HG02938 (cell line): ENCODE data around the gene LAMTOR4.

Source experiments
- ATAC-seq: cut with Tn5 transposase; IDR thresholded peaks from one replicate; pipeline ENCODE4 v1.9.1; 2021; ENCODE audit warnings: mild to moderate bottlenecking, moderate library complexity; ENCODE audit not compliant: unreplicated experiment

LAMTOR4 gene

DNA sequence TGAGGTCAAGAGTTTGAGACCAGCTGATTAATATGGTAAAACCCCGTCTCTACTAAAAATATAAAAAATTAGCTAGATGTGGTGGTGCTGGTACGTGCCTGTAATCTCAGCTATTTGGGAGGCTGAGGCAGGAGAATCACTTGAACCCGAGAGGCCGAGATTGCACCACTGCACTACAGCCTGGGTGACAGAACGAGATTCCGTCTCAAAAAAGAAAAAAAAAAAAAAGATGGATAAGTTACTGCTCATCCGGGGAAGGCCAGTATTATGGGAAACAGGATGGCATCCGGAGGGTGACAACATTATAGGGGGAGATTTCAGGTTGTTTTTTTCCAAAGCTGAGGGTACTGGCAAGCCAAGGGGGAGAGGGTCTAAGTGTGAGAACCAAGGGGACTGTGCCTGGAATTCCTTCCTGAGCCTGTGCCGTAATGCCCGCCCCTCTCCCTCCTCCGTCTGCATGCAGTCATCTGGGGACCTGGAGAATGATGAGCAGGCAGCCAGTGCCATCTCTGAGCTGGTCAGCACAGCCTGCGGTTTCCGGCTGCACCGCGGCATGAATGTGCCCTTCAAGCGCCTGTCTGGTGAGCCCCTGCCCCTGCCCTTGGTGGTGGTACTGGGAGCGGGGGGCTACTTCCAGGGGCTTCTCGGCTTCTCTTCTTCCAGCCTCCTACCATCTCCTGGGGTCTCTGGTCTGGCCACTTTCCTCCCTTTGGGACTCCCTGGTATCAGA lies 4.4 kb downstream of the LAMTOR4 start:
- ATAC-seq = no peak

DNA sequence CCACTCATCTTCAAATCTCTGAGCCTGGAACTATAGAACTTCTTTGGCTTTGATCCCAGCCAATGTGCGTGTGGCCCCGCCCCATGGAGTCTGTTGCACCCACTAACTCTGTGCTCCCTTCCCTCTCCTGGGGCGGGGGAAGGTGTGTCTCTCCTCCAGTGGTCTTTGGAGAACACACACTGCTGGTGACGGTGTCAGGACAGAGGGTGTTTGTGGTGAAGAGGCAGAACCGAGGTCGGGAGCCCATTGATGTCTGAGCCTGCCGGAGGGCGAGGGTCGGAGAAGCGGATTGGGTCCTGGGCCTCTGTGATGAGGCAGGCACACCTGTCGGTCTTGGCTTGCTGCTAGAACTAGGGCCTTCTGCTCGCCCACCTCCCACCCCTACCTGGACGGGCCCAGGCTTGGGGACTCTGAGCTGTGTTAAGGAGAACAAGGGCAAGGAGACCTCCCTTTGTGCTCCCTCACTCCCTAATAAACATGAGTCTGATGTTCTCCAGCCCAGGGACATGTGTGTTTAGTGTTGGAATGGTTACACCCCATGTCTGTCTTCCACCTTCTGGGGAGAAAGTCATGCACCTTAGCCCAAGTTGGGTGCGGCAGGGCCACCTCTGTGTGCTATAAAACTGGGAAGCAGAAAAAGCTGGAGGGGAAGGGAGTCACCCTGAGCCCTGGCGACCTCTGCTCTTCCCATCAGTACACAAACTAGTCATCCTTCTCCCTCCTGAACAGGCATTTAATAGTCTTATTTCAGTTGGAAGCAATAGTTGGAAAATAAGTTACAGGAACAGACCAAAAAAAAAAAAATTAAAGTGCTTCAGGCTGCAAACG lies 5.2 kb downstream of the LAMTOR4 start:
- no peak for ATAC-seq

DNA sequence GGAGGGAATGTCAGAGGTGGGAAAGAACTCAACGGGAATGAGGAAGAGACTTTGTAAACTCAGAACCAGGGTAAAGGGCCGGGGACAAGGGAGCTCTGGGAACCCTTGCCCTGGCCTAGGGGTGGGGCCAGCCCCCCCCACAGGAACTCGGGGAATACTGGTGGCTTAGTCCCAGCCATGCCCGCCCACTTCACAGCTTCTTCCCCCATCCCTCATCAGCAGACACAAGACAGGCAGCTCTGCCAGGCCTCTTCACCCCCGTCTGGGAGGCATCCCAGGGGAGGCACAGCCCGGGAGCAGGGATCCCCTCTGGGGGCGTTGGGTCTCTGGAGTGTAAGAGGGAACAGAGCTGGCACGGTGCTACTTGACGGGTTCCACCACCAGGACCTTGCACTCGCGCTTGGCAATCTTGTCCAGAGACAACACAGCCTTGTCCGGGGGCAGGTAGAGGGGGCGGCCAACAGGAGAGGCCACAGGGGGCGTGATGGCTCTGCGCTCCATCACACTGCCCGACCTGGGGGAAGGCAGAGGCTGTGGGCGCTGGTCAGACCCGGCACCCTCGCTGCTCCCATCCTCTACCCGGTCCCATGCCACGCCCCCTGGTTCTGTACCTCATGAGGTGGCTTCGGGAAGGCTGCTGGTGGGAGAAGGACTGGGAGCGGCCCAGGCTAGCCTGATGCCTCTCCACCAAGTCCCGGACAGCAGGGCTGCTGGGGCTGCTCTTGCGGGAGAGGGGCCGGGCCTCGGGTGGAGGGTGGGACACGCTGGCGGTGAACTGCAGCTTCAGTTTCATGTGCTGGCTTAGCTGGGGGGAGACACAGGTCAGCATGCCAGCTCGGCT lies 6.2 kb downstream of the LAMTOR4 start:
- no peak for ATAC-seq

DNA sequence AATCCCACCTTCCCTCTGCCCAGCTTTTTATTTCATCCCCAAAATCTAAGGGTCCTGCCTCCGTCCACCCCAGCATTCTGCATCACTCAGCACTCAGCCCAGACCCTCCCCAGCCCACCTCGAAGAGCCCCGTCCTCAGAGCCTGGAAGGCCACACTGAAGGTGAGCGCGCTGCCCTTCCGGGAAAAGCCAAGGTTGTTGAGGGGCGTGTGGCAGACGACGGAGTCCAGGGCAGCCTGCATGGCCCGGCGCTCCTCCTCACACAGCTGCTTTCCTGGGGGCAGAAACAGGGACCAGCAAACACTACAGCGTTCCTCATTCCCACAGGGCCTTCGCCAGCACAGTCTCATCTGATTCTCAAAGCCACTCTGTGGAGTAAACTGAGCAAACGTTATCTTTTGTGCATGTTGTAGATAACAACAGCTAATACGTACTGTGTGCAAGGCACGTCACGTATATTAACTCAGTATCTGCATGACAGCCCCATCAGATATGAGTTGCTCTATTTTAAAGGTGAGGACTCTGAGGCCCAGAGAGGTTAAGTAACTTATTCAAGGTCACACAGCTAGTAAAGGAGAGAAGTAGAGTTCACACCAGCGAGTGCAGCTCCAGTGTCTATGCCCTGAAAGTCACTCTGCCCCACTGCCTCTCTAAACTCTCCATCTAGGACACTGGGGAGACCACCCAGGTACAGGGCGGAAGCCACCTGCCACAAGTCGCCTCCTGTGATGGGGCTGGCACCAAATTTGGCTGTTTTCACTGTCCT lies 7.0 kb downstream of the LAMTOR4 start:
- ATAC-seq = no peak

DNA sequence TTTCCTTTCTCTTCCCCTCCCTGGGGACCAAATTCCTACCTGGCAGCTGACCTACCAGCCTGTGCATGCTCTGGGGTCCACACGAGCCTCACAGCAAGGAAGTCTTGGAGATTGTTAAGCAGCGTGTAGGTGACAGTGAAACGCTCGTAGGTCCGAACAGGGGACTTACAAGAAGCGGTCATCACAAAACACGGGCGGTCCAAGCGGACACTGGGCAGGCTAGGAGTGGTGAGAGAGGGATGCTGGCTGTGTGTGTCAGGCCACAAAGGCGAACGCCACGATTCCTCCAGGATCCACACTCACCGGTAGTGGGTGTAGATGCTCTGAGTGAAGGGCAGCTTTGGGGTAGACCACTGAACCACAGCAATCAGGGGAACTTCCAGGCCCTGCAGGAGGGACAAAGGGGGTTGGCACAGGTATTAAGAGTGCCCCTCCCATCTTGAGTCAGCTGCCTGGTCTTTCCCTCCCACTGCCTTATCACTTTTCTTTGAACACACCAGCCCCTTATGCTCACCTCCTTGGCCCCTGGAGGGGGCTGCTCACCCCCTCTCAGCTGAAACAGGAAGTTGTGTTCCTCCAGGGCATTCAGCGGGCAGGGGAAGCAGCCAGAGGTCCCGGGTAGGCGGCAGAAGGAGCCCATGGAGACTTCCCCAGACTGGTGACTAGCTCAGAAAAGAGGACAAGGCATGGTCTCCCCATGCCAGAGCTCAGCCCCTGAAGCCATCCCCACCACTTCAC lies 7.8 kb downstream of the LAMTOR4 start:
- no peak for ATAC-seq

DNA sequence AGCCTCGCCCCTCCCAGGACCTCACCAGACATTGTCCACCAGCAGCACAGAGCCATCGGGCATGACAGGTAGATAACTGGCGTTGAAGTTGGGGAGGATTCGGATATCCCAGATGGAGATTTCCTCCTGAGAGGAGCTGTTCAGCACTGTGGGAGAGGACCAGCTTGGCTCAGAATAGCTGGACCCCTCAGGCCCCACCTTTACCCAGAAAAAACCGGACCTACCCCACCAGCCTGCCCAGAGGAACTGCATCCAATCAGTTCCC lies 8.3 kb downstream of the LAMTOR4 start:
- no peak for ATAC-seq

DNA sequence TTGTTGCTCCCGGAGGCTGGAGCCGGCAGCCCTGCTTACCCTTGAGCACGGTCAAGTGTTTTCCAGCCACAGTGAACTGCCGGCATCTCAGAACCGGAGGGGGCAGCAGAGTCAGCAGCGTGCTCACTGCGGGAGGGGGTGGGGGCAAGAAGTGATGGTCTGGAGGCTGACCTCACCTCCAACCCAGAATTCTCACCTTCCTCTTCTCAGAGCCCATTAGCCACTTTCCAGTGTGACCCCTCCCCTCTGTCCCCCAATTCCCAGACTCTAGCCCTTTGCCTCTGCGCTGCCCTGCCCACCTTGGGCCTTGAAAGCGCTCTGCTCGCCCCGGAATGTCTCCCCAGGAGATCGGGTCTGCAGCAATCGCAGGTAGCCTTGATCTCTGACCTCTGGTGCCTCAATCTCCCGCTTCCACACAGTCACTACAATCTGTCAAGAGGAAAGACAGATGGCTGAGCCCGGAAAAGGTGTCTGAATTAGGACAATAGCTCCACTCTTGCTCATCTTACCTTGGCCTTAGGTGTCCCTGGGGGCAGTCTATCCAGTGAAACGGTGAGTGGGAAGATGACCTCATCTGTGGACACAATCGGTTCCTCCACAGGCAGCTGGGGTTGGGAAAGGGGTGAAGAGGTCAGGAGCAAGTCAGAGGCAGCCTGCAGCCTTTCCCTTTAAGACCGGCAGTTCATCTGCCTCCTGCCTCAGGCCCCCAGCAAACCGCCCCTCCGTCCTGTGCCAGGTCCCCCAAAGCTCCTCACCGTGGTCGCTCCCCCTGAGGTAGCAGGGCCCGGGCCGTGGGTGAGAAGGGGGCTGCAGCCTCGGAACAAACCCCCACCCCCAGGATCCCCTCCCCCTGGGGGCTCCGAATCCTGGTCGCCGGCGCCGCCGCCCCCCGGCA lies 8.9 kb downstream of the LAMTOR4 start:
- ATAC-seq = no peak

DNA sequence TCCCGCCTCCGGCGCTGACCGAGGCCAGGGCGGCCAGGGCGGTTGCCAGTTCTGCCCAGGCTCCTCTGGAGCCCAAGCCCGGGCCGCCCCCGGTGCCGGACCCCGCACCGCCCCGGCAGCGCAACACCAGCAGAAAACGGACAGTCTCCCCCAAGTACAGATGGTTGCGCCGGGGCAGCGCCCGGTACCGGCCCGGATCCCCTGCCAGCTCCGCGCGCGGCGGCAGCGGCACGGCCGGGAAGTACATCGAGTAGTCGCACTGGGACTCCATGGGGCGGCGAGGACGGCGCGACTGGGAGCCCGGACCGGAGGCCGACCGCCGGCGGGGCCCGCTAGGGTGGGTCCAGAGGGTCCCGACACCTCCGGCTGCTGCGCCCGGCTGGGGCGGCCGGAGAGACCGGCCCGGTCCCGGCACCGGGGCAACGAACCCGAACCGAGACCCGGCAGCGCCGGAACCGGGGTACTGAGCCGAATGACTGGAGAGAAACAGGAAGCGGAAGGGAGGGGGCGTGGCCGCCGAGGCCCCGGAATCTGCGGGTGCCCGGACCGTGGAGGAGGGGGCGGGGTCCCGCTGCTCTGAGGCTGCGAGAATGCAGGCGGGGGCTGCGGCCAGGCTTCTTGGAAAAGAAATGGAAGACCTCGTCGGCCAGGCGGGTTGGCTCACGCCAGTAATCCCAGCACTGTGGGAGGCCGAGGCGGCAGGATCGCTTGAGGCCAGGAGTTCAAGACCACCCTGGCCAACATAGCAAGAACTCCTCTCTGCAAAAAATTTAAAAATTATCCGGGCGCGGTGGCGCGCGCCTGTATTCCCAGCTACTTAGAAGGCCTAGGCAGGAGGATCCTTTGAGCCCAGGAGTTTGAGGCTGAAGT lies 9.7 kb downstream of the LAMTOR4 start, which contains the start of gene TRAPPC14:
TSS of gene TRAPPC14 (minus strand) at position 495 of the 870 bp plus-strand sequence. CDS start at position 271, 224 bp downstream.
- ATAC-seq = peak; percentile 64

DNA sequence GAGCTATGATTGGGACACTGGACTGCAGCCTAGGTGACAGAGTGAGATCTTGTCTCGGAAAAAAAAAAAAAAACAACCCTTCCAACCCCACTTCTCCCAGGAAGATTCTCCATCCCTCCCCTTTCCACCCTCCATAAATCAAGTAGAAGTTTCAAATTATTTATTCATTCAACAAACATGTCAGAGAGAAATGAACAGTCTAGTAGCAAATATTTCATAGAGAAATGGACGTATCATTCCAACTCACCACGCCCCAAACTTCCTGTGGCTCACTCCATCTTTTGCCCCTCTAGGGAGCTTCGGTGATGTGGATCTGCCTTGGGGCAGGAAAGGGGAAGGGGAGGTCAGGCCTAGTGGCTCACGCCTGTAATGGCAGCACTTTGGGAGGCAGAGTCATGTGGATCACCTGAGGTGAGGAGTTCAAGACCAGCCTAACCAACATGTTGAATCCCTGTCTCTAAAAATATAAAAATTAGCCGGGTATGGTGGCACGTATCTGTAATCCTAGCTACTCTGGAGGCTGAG lies 10.4 kb downstream of the LAMTOR4 start:
- ATAC-seq = no peak

DNA sequence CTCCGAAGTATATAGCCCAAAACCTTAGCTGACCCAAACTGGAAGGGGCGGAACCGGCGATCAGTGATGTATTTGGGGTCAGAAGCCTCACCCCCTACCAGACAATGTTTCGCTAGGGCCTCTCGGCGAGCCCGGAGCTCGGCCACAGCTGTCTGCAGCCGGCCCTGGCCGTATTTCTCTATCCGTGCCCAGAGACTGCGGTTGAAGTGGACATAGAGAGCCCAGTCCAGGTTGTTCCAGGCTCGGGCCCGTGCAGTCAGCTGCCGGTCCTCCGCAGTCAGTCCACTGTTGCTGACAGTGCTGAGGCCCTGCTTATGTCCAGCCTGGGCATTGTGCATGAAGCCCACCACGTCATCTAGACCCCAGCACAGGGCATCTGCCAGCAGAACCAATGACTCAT lies 11.3 kb downstream of the LAMTOR4 start:
- ATAC-seq = no peak

DNA sequence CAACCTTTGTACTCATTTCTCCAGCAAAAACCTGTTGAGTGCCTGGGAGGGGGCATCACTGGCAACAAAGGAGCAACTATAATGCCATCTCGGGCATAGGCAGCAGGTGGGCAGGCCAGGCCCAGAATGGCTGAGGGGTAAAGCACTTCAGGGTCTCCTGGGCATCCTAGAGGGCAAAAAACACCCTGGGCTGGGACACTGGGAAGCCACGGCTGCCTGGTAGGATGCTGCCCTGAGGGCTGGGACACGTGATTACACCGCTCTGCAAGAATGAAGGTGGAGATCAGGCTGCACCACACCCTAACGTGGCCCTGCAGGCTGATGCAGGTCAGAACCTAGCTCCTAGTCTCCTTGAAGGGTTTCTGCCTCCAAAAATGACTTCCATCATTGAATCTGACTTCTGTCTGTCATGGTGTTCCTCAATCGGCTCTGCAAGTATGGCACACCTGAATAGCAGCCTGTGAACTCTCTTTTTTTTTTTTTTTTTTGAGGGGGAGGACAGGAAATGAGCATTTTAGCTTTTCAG lies 14.4 kb downstream of the LAMTOR4 start:
- no peak for ATAC-seq

DNA sequence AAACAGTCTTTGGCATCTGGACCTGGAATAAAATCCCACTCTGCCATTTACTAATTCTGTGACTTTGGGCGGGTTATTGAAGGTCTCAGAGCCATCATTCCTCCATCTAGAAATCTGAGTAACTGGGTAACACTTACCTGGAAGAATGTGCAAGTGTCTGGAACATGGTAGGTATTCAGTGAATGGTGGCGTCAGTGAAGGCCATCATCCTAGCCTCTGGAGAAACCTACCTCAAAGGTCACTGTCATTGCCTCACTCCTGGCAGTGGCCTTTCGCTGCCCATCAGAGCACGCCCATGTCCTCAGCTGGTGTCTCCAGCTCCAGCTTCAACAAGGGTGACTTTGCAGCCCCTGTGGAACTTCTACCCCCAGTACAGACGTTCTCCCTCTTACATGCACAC lies 15.2 kb downstream of the LAMTOR4 start:
- no peak for ATAC-seq

DNA sequence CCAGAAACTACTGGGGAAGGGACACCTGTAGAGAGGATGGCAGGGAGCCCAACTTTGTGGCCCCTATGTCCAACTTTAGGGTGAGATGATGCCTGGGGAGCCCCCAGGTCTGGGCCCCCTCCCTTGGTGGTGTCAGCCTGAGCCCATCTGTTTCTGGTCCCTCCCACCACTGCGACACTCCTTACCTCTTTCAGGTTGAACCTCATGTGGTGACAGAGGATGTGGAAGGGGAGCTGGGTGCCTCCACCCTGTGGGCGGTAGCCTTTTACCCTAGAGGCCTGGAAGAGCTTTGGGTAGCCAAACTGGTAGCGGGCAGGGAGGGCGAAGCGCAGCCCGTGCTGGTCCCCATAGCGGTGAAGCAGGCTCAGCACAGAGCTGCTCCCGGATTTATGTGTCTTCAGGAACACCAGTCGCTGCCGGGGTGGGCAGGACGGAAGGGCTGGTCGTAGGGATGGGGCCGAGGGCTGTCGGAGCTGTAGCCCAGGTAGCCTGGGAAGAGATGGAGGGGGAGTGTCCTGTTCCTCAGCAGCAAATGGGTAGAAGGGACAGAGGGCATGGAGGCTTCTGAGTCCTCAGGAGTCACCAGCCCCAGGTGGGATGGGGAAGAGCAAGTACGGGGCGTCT lies 17.7 kb downstream of the LAMTOR4 start:
- no peak for ATAC-seq

DNA sequence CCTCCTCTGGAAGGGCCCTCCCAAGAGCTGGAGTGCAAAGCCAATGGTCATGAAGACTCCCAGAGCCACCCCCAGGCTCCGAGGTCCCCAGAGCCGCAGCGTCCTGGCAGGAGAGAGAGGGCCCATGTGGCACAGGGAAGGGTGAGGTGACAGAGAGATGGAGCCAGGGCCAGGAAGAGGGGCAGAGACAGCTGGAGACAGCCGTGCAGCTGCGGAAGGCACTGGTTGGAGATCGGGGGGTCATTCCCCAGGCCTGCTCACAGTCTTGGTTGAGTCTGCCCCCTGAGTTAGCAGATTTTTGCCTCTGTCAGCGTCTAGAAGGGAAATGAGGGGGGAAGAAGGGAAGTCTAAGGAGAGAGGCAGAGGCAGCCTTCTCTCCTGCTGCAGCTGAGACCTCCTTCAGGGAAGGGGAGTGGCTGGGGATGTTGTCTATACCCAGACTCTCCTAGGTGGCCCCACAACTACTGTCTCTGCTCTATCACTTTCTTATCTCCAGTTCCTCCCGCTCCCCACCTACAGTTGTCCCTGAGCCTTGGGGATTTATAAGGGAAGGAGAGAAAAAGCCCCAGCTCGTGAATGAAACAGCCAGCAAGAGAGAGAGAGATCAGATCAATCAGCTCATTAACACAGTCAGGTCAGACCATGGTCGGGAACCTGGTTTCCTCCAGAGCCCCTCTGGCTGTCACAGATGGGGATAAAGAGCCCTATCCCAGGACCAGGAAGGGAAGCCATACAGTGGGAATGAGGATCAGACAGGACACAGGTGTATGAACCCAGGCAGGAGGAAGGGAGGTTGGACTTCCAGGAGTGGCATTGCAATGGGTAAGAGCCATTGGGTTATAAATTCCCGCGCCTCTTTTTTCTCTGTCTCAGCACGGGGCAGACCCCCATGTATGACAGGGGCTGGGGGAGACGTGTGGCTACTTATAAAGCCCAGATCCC lies 18.5 kb downstream of the LAMTOR4 start:
- no peak for ATAC-seq

DNA sequence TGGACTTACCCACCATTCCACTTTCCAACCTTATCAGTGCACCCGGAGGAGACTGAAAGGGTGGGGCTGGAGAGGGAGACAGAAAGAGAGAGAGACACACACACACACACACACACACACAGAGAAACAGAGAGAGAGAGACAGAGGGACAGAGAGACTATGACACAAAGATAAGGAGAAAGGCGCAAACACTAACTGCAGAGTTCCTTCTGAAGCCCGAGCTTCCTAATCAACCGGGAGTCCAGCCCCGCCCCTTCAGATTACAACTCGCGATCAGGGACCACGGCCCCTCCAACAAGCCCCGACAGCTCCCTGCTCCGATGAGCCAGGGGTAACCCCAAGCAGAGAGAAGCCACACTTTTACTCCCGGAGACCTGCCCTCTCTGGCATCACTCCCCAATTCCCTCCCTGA lies 19.2 kb downstream of the LAMTOR4 start:
- no peak for ATAC-seq
